ENCODE measurements around the gene PLXNA2. TPM values are rescaled to one million over a fixed set of nuclear protein-coding genes. Genes with fewer than 3 reads are reported as not detected.

PLXNA2 gene
- total and polyA plus RNA-seq, 2 of the 13 experiments (the other 11 are each of a cell fraction or from before 2014, with no cell fraction given), result 1.1 to 2.1 TPM

GRCh38 chr1:208024406-208024805 is 219.8 kb downstream of the PLXNA2 start:
- Histone ChIP-seq H3K9me3 (ENCODE audit: low read length) (no peaks in the 10 kb centered on the region), H3K9ac (ENCODE audit: insufficient read depth, low read depth, low read length) (no peak overlapping the region), H3K79me2 (ENCODE audit: insufficient read depth, low read length) (no peaks in the 10 kb centered on the region), H3K4me1 (ENCODE audit: insufficient read depth, low read length) (no peaks in the 10 kb centered on the region), H2AFZ (ENCODE audit: low read length) (no peak overlapping the region), H3K27ac (ENCODE audit: extremely low read length, insufficient read depth, low read length) (no peak overlapping the region), H3K27me3 (ENCODE audit: control insufficient read depth in 1 of 2, insufficient read depth in 2 of 2, low read length in 2 of 2) (peaks cover 0 to 3% of the 10 kb centered on the region in 2 experiments; a peak in 1 of 5 replicates), H3K4me2 (ENCODE audit: low read depth, low read length) (no peak overlapping the region), H3K4me3 (replicated peaks in 1 of 3; ENCODE audit: insufficient read depth in 1 of 3, low read depth in 2 of 3, low read length in 3 of 3) (no peak overlapping the region), H3K36me3 (replicated peaks in 1 of 2; ENCODE audit: control insufficient read depth in 1 of 2, insufficient read depth in 2 of 2, low read length in 2 of 2) (no peaks in the 10 kb centered on the region), H4K20me1 (ENCODE audit: insufficient read depth, low read length) (no peaks in the 10 kb centered on the region)
- ATAC-seq (no peak), FAIRE-seq (no peak), DNase-seq (ENCODE audit: low spot score) (no peak)
- ChIA-PET CTCF (ENCODE audit: low intra/inter-chr PET ratio, low total read pairs) (no interaction called here), POLR2A (no interaction called here)
- no TSS peak for BruUV-seq (replicated peaks)
- in situ Hi-C loops (cut with HindIII; ENCODE audit: extremely low pct_ligation_motif_present, low pct_unique_long_range_greater_than_20kb) (loop anchor here (5.0 to 25.0 kb wide), 3 partner anchors 223 to 1188 kb away; no protein-coding TSS in a partner anchor), intact Hi-C loops (cut with micrococcal nuclease; ENCODE audit: unreplicated experiment) (no loop called here)
- 34% methylated on average over 6 of the region's 6 CpGs for WGBS (ENCODE audit: low lambda C conversion rate)
- TF ChIP-seq, protein P1, sequence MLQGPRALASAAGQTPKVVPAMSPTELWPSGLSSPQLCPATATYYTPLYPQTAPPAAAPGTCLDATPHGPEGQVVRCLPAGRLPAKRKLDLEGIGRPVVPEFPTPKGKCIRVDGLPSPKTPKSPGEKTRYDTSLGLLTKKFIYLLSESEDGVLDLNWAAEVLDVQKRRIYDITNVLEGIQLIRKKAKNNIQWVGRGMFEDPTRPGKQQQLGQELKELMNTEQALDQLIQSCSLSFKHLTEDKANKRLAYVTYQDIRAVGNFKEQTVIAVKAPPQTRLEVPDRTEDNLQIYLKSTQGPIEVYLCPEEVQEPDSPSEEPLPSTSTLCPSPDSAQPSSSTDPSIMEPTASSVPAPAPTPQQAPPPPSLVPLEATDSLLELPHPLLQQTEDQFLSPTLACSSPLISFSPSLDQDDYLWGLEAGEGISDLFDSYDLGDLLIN (CRISPR knock-in tag; IDR thresholded peaks at IDR 0.05; ENCODE audit: borderline replicate concordance), result no peak
- TF ChIP-seq MED8 (CRISPR knock-in tag; IDR thresholded peaks at IDR 0.05; ENCODE audit: insufficient replicate concordance), result no peak
- no peak for TF ChIP-seq SMC3 (IDR thresholded peaks at IDR 0.05; ENCODE audit: low read length)
- no peak for TF ChIP-seq ZNF275 (CRISPR knock-in tag; IDR thresholded peaks at IDR 0.05; ENCODE audit: borderline replicate concordance)
- TF ChIP-seq, protein P2, sequence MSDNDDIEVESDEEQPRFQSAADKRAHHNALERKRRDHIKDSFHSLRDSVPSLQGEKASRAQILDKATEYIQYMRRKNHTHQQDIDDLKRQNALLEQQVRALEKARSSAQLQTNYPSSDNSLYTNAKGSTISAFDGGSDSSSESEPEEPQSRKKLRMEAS (IDR thresholded peaks at IDR 0.05), result no peak
- TF ChIP-seq ZFYVE20 (CRISPR knock-in tag; IDR thresholded peaks at IDR 0.05; ENCODE audit: borderline replicate concordance, low read depth), result no peak
- TF ChIP-seq, protein P3, sequence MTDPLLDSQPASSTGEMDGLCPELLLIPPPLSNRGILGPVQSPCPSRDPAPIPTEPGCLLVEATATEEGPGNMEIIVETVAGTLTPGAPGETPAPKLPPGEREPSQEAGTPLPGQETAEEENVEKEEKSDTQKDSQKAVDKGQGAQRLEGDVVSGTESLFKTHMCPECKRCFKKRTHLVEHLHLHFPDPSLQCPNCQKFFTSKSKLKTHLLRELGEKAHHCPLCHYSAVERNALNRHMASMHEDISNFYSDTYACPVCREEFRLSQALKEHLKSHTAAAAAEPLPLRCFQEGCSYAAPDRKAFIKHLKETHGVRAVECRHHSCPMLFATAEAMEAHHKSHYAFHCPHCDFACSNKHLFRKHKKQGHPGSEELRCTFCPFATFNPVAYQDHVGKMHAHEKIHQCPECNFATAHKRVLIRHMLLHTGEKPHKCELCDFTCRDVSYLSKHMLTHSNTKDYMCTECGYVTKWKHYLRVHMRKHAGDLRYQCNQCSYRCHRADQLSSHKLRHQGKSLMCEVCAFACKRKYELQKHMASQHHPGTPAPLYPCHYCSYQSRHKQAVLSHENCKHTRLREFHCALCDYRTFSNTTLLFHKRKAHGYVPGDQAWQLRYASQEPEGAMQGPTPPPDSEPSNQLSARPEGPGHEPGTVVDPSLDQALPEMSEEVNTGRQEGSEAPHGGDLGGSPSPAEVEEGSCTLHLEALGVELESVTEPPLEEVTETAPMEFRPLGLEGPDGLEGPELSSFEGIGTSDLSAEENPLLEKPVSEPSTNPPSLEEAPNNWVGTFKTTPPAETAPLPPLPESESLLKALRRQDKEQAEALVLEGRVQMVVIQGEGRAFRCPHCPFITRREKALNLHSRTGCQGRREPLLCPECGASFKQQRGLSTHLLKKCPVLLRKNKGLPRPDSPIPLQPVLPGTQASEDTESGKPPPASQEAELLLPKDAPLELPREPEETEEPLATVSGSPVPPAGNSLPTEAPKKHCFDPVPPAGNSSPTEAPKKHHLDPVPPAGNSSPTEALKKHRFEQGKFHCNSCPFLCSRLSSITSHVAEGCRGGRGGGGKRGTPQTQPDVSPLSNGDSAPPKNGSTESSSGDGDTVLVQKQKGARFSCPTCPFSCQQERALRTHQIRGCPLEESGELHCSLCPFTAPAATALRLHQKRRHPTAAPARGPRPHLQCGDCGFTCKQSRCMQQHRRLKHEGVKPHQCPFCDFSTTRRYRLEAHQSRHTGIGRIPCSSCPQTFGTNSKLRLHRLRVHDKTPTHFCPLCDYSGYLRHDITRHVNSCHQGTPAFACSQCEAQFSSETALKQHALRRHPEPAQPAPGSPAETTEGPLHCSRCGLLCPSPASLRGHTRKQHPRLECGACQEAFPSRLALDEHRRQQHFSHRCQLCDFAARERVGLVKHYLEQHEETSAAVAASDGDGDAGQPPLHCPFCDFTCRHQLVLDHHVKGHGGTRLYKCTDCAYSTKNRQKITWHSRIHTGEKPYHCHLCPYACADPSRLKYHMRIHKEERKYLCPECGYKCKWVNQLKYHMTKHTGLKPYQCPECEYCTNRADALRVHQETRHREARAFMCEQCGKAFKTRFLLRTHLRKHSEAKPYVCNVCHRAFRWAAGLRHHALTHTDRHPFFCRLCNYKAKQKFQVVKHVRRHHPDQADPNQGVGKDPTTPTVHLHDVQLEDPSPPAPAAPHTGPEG (CRISPR knock-in tag; IDR thresholded peaks at IDR 0.05), result no peak
- no peak for TF ChIP-seq ATF3 (CRISPR knock-in tag; IDR thresholded peaks at IDR 0.05)
- no peak for TF ChIP-seq DMAP1 (CRISPR knock-in tag; IDR thresholded peaks at IDR 0.05)
- TF ChIP-seq ZNF225 (CRISPR knock-in tag; IDR thresholded peaks at IDR 0.05), result no peak
- no peak for TF ChIP-seq LCORL (IDR thresholded peaks at IDR 0.05)
- TF ChIP-seq LCORL (CRISPR knock-in tag; IDR thresholded peaks at IDR 0.05), result no peak
- TF ChIP-seq ZSCAN9 (CRISPR knock-in tag; IDR thresholded peaks at IDR 0.05; ENCODE audit: borderline replicate concordance), result no peak
- no peak for TF ChIP-seq ZNF530 (CRISPR knock-in tag; IDR thresholded peaks at IDR 0.05; ENCODE audit: low read depth)
- no peak for TF ChIP-seq ZNF790 (CRISPR knock-in tag; IDR thresholded peaks at IDR 0.05; ENCODE audit: borderline replicate concordance)
- TF ChIP-seq ZNF549 (CRISPR knock-in tag; IDR thresholded peaks at IDR 0.05), result no peak
- TF ChIP-seq RXRA (CRISPR knock-in tag; IDR thresholded peaks at IDR 0.05), result no peak
- no peak for TF ChIP-seq MEIS2 (CRISPR knock-in tag; IDR thresholded peaks at IDR 0.05)
- no peak for TF ChIP-seq ZNF326 (CRISPR knock-in tag; IDR thresholded peaks at IDR 0.05; ENCODE audit: borderline replicate concordance)

Data from HepG2 (cell line).